Activated gamma-delta T cell treated with anti-CD3 and anti-CD28 coated beads, Interleukin-2, amount 50 U/mL, for 16 hours (primary cell): Measurements from ENCODE around the gene MT1X.

Source experiments
- DNase-seq: peaks from one replicate; pipeline ENCODE4 v3.0.0-alpha.2; 2020; ENCODE audit warnings: low read depth

MT1X gene

DNA sequence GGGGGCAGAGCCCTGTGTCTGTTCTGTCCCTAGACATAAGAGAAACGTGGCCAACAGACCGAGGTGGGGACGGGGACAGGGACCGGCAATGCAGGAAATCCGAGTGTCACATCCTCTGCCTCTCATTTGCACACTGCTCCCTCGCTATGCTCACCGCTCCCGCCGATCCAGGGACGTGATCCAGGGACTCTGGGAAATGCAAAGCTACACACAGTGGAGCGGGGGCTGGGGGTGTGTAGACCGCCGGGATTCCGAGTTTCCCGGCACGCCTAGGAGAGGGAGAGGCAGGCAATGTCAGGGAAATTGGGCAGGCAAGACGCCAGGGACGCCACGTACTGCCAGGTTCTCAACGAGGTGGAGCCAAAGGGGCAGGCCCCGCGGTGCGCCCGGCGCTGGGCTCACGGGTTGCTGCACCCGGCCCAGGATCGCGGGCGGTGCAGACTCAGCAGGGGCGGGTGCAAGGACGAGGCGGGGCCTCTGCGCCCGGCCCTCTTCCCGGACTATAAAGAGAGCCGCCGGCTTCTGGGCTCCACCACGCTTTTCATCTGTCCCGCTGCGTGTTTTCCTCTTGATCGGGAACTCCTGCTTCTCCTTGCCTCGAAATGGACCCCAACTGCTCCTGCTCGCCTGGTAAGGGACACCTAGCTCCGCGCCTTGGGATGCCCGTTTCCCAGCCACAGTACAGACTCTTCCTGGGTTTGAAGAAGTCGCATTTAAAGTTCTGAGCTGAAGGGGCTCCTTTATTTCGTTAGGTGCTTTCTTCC is at the start of gene MT1X:
Gene MT1X, plus strand, starts transcription at position 532 of the 764 bp plus-strand sequence. Its CDS starts 71 bp downstream, at position 603.
- peak; percentile 69 for DNase-seq

DNA sequence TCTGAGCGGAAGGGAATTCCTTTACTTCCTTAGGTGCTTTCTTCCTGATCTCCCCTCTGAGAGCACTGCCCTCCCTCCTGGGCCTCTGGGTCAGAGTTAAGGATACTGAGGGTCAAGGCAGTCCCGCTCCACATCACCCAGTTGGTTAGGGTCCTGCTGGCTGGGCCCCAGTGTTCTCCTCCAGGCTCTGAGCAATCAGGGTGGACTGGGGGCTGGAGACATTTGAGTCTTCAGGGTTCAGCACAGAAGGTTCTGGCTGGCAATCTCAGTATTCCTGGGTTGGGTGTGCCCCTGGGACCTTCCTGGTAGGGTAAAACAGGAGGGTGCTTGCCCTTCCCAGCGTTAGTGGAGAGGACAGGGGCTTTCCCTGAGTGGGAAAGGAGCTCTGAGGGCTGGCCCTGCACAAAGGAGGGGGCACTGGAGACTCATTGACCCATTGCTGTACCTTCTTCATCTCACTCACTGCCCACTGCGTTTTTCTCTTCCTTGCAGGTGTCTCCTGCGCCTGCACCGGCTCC is 49.4 kb upstream of the MT1X start:
- DNase-seq, result no peak

DNA sequence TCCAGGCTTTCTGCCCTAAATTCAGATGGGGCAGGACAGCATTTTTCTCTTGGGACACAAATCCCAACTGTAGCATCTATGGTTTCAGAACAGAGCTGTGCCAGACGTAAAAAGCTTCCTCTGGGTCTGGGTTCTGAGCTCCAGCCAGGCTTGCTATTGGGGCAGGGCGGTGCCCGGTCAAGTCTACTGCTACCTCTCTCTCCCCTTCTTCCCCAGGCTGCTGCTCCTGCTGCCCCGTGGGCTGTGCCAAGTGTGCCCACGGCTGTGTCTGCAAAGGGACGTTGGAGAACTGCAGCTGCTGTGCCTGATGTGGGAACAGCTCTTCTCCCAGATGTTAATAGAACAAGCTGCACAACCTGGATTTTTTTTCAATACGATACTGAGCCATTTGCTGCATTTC is 48.7 kb upstream of the MT1X start:
- DNase-seq, result no peak

DNA sequence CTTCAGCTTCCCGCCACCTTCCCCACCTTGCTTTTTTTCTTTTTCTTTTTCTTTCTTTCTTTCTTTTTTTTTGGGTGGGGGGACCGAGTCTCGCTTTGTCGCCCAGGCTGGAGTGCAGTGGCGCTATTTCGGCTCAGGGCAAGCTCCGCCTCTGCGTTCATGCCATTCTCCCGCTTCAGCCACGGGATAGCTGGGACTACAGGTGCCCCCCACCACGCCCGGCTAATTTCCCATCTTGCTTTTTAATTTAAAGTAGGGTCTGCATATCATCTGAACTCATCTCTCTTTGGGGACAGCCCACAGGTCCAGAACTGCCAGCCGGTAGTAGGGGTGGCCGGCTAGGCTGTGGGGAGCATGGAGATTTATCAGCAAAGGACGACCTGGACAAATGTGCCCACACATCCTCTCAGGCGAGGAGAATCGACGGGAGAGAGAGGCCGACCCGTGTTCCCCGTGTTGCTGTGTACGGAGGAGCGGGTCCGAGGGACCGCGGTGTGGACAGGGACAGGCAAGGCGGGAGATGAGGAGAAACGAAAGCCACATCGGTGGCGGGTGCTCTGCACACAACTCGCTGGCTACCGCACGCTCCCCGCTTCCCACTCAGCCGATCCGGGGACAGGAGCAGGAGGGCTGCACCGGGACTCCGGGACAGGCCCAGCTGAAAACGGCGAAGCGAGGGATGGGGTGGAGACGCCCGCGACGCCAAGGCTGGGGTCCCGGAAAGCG is 47.4 kb upstream of the MT1X start:
- DNase-seq, result no peak

DNA sequence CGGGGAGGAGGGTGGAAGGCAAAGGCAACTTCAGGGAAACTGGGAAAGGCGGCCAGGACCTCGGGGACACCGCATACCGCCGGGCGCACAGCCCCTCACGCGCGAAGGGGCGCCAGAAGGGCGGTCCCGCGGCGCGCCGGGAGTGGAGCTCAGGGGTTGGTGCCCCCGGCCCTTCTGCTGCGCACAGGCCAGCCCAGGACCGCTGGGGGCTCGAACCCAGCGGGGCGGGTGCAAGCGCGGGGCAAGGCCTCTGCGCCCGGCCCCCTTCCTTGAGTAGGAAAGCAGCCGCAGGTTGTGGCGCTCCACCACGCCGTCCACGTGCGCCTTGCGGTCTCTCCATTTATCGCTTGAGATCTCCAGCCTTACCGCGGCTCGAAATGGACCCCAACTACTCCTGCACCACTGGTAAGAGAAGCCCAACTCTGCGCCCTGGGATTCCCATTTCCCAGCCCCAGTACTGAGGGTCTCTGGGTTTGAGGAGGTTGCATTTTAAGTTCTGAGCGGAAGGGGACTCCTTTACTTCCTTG is 46.8 kb upstream of the MT1X start:
- no peak for DNase-seq

DNA sequence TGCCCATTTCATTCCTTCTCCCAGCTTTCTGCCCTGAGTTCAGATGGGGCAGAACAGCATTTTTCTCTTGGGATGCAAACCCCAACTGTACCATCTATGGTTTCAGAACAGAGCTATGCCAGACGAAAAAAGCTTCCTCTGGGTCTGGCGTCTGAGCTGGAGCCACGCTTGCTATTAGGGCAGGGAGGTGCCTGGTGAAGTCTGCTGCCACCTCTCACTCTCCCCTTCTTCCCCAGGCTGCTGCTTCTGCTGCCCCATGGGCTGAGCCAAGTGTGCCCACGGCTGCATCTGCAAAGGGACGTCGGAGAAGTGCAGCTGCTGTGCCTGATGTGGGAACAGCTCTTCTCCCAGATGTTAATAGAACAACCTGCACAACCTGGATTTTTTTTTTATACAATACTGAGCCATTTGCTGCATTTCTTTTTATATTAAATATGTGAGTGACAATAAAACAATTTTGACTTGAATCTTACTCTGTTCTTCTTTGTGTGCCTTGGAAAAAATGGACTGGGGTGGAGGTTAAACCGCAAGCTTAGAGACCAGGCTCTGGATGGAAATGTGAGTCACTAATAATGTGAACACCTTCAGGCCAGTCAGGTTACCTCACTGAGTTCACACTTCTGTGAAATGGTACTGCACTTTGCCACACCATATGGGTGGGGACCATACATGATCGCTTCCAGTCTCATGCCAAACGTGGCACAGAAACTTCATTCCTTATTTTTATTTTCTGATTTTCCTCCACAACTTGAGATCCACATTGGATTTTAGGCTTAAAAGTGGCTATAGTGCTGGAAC is 45.5 kb upstream of the MT1X start:
- DNase-seq, result no peak

DNA sequence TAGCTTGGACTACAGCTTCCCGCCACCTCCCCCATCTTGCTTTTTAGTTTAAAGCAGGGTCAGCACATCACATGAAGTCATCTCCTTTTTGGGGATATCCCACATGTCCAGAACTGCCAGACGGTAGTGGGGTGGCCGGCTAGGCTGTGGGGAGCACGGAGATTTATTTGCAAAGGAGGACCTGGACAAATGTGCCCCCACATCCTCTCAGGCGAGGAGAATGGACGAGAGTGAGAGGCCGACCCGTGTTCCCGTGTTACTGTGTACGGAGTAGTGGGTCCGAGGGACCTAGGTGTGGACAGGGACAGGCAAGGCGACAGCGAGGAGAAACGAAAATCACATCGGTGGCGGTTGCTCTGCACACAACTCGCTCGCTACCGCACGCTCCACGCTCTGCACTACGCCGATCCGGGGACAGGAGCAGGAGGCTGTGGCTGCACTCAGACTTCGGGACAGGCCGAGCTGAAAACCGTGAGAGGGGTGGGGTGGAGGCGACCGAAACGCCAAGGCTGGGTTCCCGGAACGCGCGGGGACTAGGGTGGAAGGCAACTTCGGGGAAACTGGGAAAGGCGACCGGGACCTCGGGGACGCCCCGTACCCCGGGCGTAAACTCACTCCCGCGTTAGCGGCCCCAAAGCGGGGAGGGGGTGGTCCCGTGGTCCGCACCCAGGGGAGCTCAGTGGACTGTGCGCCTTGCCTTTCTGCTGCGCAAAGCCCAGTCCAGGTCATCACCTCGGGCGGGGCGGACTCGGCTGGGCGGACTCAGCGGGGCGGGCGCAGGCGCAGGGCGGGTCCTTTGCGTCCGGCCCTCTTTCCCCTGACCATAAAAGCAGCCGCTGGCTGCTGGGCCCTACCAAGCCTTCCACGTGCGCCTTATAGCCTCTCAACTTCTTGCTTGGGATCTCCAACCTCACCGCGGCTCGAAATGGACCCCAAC is 44.2 kb upstream of the MT1X start, which contains the start of gene MT1A:
Gene MT1A, plus strand, starts transcription at position 853 of the 937 bp plus-strand sequence. Its CDS starts 73 bp downstream, at position 926.
- DNase-seq, result no peak

DNA sequence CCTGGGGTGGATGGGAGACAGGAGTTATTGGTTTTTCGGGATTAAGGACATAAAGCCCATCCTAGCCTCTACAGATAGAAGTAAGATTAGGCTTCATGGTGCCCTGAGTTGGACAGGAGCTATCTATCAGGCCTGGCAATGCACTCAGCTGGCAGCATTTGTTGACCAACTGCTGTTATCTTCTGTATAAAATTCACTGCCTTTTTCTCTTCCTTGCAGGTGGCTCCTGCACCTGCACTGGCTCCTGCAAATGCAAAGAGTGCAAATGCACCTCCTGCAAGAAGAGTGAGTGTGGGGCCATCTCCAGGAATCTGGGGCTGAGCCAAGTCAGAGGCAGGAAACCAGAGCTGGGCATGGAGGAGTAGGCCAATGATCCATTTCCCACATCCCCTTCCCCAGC is 43.2 kb upstream of the MT1X start:
- DNase-seq, result no peak

DNA sequence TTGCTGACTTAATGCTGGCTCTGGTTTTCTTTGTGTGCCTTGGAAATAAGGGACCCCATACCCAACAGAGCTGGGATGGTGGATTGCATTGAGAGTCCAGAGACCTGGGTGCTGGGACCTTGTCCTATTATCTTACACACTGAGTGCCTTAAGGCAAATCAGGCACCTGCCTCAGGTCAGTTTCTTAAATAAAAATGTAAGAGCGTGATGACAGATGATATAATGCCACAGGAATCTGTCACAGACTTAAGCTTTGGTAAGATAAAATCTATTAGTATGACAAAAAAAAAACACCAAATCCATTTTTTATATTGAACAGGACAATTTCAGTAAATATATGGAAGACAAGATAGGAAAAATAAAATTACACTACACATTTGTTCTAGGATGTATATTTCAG is 42.2 kb upstream of the MT1X start:
- DNase-seq, result no peak

DNA sequence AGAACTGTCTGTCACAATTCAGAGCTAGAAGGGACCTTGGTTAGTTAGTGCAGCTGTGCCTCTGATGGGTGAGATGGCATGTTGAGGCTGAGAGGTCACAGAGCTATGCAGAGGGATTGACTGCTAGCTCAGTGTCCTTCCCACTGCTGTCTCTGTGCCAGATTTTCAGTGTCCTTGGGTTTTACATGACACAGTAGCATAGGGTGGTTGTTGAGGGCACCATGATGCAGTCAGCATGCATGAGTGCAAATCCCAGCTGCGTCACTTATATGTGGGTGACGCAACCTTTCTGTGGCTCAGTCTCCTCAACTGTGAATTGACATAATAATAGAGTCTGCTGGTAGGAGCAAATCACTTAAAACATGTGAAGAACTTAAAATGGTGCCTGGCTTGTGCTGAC is 41.1 kb upstream of the MT1X start:
- DNase-seq, result no peak

DNA sequence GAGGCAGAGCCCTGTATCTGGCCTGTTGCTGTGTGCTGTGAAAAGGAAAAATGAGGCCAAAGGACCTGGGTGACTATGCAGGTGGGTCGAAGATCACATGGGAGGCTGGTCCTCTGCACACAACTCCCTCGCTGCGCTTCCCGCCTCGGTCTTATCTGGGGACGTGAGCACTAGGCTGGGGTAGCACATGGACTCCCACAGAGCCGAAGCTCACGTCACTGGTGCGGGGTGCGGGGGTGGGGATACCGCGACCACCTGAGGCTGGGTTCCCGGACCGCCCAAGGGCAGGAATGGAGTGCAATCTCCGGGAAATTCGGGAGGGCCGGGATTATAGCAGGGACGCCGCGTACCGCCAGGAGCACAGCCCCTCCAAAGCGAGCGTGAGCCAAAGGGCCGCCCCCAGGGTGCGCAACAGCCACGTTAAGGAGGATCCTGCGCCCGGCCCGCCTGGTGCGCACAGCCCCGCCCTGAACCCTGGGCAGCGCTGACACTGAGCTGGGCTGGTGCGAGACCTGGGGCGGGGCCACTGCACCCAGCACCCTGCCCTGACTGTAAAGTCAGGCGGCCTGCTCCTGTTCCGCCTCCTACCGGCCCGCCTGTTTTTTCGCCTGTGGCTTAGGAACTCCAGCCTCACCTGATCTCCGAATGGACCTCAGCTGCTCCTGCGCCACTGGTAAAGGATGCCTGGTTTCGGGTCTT is 39.0 kb upstream of the MT1X start:
- DNase-seq, result peak; percentile 57

DNA sequence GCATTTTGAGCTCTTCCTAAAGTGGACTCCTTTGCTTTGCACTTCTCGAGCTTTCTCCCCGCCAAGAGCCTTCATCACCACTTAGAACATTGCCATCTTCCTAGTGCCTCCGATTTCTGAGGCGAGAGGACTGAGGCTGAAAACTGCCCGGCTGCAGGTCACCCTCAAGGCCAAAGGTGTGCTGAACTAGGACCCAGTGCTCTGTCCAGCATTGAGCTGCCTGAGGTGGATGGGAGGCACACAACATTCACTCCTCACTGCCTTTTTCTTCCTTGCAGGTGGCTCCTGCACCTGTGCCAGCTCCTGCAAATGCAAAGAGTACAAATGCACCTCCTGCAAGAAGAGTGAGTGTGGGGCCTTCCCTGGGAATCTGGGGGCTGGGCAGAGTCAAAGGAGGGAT is 38.4 kb upstream of the MT1X start:
- DNase-seq, result no peak

DNA sequence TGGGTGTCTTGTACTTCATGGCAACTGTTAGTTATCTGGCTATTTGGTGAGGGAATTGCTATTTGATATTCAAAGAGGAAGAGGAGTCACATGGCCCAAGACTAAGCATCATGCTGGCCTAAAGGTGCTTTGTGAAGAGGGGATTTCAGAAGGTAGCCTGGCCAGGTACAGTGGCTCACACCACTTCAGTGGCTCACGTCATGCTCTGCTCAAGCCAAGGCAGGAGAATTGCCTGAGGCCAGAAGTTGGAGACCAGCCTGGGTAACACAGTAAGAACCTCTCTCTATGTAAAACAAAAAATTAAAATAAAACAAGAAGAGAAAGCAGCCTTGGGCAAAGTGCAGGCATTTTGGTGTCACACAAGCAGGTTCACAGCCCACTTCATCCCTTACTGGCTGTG is 37.0 kb upstream of the MT1X start:
- no peak for DNase-seq

DNA sequence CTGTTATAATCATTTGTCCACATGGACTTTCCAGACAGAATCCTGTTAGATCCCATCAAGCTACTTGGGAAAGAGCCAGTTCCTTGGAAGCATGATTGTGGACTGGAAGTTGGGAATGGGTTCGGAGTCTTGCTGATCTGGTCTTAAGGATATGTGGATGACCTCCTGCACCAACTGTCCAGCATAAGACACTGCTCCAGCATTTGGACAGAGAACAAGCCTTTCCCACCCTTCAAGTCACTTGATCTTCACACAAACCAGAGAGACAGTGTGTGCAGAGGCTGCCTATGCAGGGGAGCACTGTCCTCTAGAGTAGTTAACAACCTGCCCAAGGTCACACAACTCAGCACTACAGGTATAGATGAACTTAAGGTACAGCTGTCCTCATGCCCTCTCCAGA is 36.4 kb upstream of the MT1X start:
- DNase-seq, result no peak

DNA sequence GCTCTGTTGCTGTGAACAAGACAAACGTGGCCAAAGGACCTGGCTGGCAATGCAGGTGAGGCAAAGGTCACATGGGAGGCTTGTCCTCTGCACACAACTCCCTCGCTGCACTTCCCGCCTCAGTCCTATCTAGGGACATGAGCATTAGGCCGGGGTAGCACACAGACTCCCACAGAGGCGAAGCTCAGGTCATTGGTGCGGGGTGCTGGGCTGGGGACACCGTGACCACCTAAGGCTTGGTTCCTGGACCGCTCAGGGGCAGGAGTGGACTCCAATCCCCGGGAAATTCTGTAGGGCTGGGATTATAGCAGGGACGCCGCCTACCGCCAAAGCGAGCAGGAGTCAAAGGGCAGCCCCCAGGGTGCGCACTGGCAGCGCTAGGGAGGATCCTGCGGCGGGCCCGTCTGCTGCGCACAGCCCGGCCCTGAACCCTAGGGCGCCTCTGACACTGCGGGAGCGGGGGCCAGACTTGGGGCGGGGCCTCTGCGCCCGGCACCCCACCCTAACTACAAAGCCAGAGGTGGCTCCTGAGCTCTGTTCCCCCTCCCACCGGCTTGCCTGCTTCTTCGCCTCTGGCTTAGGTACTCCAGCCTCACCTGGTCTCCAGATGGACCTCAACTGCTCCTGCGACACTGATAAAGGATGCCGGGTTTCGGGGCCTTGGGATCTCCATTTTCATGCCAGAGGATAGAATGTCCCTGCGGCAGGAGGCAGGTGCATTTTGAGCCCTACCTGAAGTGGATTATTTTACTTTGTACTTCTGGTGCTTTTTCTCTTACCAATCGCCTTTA is 34.4 kb upstream of the MT1X start:
- DNase-seq, result no peak

DNA sequence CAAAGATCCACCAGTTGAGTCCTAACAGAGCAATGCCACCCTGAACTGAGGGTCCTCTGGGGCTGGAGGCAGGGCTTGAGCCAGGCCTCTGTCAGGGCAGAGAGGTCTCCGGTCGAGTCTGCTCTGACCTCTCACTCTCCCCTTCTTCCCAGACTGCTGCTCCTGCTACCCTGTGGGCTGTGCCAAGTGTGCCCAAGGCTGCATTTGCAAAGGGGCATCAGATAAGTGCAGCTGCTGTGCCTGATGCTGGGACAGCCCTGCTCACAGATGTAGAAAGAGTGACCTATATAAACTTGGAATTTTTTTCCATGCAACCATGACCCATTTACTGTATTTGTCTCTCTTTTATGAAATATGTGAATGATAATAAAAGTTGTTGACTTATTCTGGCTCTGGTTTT is 33.0 kb upstream of the MT1X start:
- no peak for DNase-seq

DNA sequence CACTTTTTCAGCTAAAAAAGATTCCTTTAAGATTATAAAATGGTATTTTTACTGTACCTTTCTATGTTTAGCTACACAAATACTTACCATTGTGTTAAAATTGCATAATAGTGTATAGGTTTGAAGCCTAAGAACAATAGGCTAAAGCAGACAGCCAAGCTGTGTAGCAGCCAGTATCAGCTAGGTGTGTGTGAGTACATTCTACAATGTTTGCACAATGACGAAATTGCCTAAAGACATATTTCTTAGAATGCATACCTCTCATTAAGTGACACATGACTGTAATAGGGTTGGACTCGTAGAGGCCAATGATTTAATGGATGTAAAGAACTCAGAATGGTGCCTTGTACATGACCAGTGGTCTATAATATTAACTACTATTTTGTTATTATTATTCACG is 32.5 kb upstream of the MT1X start:
- no peak for DNase-seq

DNA sequence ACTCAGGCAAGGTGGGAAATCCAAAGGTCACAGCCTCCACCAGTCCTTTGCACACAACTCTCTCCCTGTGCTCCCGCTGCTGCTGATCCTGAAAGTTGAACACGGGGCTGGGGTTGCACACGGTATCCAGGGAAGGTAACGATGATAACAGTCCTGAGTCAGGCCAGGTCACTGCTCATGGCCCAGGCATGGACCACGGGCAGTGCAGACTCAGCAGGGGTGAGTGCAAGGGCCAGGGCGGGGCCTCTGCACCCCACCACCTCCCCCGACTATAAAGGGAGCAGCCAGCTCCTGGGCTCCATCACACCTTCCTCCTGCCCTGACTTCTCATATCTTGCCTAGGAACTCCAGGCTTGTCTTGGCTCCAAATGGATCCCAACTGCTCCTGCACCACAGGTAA is 30.7 kb upstream of the MT1X start, which contains the start of gene MT1B:
Gene MT1B, plus strand, starts transcription at position 301 of the 400 bp plus-strand sequence. Its CDS starts 68 bp downstream, at position 369.
- no peak for DNase-seq

DNA sequence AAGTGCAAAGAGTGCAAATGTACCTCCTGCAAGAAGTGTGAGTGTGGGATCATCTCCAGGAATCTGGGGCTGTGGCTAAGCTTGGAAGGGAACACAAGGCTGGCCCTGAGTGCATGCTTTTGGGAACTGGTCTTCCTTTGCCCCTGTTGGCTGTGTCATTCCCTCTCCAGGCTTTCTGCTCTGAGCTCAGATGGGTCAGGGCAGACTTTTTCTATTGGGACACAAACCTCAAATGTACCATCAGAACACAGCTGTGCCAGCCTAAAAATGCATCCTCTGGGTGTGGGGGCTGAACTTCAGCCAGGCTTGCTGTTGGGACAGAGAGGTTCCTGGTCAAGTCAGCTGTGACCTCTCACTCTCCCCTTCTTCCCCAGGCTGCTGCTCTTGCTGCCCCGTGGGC is 29.7 kb upstream of the MT1X start:
- no peak for DNase-seq

DNA sequence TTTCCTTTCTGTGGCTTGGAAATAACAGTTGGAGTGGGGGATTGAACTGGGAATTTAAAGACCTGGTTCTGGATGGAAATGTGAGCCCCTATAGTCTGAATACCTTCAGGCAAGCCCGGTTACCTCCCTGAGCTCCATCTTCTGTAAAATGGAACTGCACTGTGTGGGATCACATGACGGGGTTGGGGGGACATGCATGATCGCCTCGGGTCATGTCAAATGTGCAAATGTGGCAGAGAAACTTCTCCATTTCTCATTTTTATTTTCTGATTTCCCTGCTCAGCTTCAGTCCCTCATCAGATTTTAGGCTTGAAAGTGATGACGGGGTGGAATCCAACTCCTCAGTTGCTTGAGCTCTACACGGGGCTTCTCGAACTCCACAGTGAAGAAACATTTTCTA is 29.1 kb upstream of the MT1X start:
- no peak for DNase-seq
